ENCODE data around the gene GSDME.

GRCh38 chr7:24784277-24784676, 27.0 kb upstream of the GSDME start:
- TF ChIP-seq CHD2 (IDR thresholded peaks at IDR 0.05; ENCODE audit: low read length, partially characterized antibody) (no peak), RAD21 (IDR thresholded peaks at IDR 0.05; ENCODE audit: low read length) (no peak), CTCF (IDR thresholded peaks at IDR 0.05) (no peak), YY1 (IDR thresholded peaks at IDR 0.05; ENCODE audit: low read depth) (no peak), USF1 (IDR thresholded peaks at IDR 0.05; ENCODE audit: borderline replicate concordance, low read depth) (no peak)
